DND-41 (cell line): Measurements from ENCODE around the gene CRTAC1.

Experiments used
- ATAC-seq: fragments of 200-7000 bp; cut with Tn5 transposase; 3 replicates; pipeline ENCODE4 v1.9.1; 2021; ENCODE audit warnings: low read depth; ENCODE audit not compliant: insufficient read depth
- DNase-seq: peaks from one replicate; pipeline ENCODE4 v3.0.0-alpha.2; 2020
- H2AFZ ChIP-seq: 2 replicates; pipeline ENCODE4 v1.6.0; 2012; ENCODE audit warnings: low read depth, low read length
- H3K27ac ChIP-seq: 2 replicates; pipeline ENCODE4 v1.5.1; 2012; ENCODE audit warnings: low read length, inconsistent platforms
- H3K27me3 ChIP-seq: fragments of 200-600 bp; sonication (generic); 2 replicates; pipeline ENCODE4 v1.6.0; 2012; ENCODE audit warnings: low read length, mild to moderate bottlenecking, inconsistent platforms; ENCODE audit not compliant: insufficient read depth, poor library complexity
- H3K36me3 ChIP-seq: 2 replicates; pipeline ENCODE4 v1.5.1; 2012; ENCODE audit warnings: low read length, inconsistent platforms; ENCODE audit not compliant: insufficient read depth
- H3K4me1 ChIP-seq: 2 replicates; pipeline ENCODE4 v1.5.1; 2012; ENCODE audit warnings: mild to moderate bottlenecking, low read length; ENCODE audit not compliant: insufficient read depth
- H3K4me2 ChIP-seq: 2 replicates; pipeline ENCODE4 v1.6.0; 2012; ENCODE audit warnings: mild to moderate bottlenecking, moderate library complexity, low read length, inconsistent platforms; ENCODE audit not compliant: insufficient read depth
- H3K4me3 ChIP-seq, 2 experiments: fragments of 200-600 bp in 1 of 2; shearing (Covaris generic) in 1 of 2; 2 replicates each; pipeline ENCODE4 v1.5.1; 2012 to 2016; ENCODE audit warnings: inconsistent platforms in 2 of 2, low read length in 2 of 2, mild to moderate bottlenecking in 2 of 2, low read depth in 1 of 2, moderate library complexity in 1 of 2
- H3K79me2 ChIP-seq: 2 replicates; pipeline ENCODE4 v1.6.0; 2012; ENCODE audit warnings: low read length, inconsistent platforms; ENCODE audit not compliant: insufficient read depth
- H3K9ac ChIP-seq: 2 replicates; pipeline ENCODE4 v1.6.0; 2012; ENCODE audit warnings: low read depth, mild to moderate bottlenecking, inconsistent platforms, low read length, moderate library complexity
- H3K9me3 ChIP-seq: 2 replicates; pipeline ENCODE4 v1.5.1; 2012; ENCODE audit warnings: low read length, moderate library complexity, mild to moderate bottlenecking, inconsistent platforms; ENCODE audit not compliant: insufficient read depth, severe bottlenecking
- H4K20me1 ChIP-seq: 2 replicates; pipeline ENCODE4 v1.6.0; 2012; ENCODE audit warnings: low read length; ENCODE audit not compliant: insufficient read depth
- EZH2 ChIP-seq: IDR thresholded peaks from 3 replicates; pipeline ENCODE4 v1.6.1; 2012; ENCODE audit warnings: borderline replicate concordance, low read depth, mild to moderate bottlenecking, moderate library complexity, low read length, inconsistent platforms; ENCODE audit not compliant: severe bottlenecking
- TF ChIP-seq, protein P1 (sequence below): IDR thresholded peaks from 2 replicates; pipeline ENCODE4 v1.5.1; 2012; ENCODE audit warnings: borderline replicate concordance, low read length, moderate library complexity, mild to moderate bottlenecking; ENCODE audit not compliant: poor library complexity, severe bottlenecking; ENCODE audit errors: extremely low read depth

CRTAC1 gene

DNA sequence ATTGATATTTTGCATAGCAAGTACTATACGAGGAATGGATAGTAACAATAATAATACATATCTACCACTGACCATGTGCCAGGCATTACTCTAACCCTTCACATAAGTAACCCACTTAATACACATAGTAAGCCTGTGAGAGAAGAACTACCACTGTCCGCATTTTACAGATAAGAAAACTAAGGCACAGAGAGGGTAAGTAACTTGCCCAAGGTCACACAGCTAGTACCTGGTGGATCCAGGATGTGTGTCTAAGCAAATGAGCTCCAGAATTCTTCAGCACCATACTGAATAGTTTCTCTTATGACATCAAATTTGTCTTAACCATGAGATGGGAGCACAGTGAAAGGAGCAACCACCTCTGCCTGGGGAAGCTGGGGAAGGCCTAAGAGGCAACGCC, 10.2 kb downstream of the CRTAC1 start:
- no peak overlapping the region for H3K27ac ChIP-seq
- no peak for DNase-seq
- no peaks in the 10 kb centered on the region for H3K79me2 ChIP-seq
- peaks cover 36% of the 10 kb centered on the region for H3K27me3 ChIP-seq
- no peaks in the 10 kb centered on the region for H3K4me1 ChIP-seq
- no peak overlapping the region for H3K4me2 ChIP-seq
- no peak overlapping the region for H3K9ac ChIP-seq
- TF ChIP-seq, protein P1, sequence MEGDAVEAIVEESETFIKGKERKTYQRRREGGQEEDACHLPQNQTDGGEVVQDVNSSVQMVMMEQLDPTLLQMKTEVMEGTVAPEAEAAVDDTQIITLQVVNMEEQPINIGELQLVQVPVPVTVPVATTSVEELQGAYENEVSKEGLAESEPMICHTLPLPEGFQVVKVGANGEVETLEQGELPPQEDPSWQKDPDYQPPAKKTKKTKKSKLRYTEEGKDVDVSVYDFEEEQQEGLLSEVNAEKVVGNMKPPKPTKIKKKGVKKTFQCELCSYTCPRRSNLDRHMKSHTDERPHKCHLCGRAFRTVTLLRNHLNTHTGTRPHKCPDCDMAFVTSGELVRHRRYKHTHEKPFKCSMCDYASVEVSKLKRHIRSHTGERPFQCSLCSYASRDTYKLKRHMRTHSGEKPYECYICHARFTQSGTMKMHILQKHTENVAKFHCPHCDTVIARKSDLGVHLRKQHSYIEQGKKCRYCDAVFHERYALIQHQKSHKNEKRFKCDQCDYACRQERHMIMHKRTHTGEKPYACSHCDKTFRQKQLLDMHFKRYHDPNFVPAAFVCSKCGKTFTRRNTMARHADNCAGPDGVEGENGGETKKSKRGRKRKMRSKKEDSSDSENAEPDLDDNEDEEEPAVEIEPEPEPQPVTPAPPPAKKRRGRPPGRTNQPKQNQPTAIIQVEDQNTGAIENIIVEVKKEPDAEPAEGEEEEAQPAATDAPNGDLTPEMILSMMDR: no peak
- TF ChIP-seq EZH2: no peak
- H2AFZ ChIP-seq: no peak overlapping the region
- no peak overlapping the region for H3K4me3 ChIP-seq
- H3K36me3 ChIP-seq: no peaks in the 10 kb centered on the region
- no peak for ATAC-seq
- H4K20me1 ChIP-seq: peaks cover 4% of the 10 kb centered on the region; the same call in 1 of the 2 replicates
- H3K9me3 ChIP-seq: no peaks in the 10 kb centered on the region

DNA sequence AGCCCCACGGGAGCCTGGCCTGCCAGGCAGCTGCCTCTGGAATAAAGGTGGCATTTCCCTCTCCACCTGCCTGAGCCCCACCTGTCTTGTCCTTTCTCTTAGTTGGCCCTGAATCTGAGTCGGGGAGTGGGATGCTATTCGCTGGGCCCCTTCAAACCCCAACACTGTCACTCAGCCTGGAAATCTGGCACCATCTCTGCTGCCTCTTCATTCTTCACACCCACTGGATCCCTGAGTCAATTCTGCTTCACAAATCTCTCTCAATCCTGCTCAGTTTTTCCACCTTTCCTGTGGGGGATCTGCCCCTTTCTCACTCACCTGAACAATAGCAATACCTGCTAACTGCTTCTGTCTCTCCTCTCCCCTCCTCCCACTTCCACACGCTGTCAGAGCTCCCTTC, 10.6 kb downstream of the CRTAC1 start:
- H3K27me3 ChIP-seq: peaks cover 31% of the 10 kb centered on the region
- H3K4me2 ChIP-seq: no peak overlapping the region
- H2AFZ ChIP-seq: no peak overlapping the region
- TF ChIP-seq, protein P1: no peak
- ATAC-seq: no peak
- H3K79me2 ChIP-seq: no peaks in the 10 kb centered on the region
- no peaks in the 10 kb centered on the region for H3K9me3 ChIP-seq
- H3K9ac ChIP-seq: no peak overlapping the region
- H3K36me3 ChIP-seq: no peaks in the 10 kb centered on the region
- no peak for DNase-seq
- no peak overlapping the region for H3K4me3 ChIP-seq
- H3K4me1 ChIP-seq: no peaks in the 10 kb centered on the region
- H3K27ac ChIP-seq: no peak overlapping the region
- H4K20me1 ChIP-seq: peaks cover 4% of the 10 kb centered on the region; the same call in 1 of the 2 replicates

DNA sequence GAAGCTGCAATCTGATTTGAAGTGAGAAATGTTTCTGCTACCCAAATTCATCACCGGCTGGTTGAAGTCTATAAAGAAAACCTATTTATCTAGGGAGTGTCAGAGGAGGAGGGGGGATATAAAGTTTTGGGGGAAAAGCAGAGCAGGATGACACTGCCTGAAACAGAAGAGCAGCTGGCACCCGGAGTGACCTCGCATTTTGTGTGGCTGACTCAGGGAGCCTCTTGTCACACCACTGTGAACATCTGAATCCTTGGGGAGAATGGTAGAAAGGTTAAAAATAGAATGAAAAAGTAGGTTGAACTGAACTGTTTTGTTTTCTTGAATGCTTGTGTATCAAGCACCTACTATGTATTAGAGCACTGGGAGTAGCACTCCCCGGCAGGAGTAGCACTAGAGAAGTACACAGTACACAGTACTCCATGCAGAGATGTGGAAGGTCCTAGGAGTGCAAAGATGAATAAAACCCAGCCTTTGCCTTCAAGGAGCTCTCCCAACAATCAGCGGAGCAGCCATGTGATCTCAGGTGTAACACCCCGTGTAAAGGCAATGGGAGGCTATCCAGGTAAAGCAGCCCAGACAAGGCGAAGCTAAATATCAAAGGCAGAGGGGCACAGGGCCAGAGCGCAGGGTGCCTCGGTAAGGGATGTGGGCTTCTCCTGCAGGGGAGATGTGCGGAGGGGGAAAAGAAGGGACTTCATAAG, 13.5 kb downstream of the CRTAC1 start:
- Histone ChIP-seq H3K27ac (no peak overlapping the region), H3K4me3 (no peak overlapping the region), H3K79me2 (no peaks in the 10 kb centered on the region), H2AFZ (no peak overlapping the region), H3K4me1 (no peaks in the 10 kb centered on the region), H3K9me3 (no peaks in the 10 kb centered on the region), H4K20me1 (peaks cover 4% of the 10 kb centered on the region; the same call in 1 of the 2 replicates), H3K4me2 (no peak overlapping the region), H3K27me3 (peaks cover 24% of the 10 kb centered on the region), H3K36me3 (no peaks in the 10 kb centered on the region), H3K9ac (no peak overlapping the region)
- DNase-seq: no peak
- no peak for ATAC-seq
- no peak for TF ChIP-seq EZH2
- TF ChIP-seq, protein P1: no peak

DNA sequence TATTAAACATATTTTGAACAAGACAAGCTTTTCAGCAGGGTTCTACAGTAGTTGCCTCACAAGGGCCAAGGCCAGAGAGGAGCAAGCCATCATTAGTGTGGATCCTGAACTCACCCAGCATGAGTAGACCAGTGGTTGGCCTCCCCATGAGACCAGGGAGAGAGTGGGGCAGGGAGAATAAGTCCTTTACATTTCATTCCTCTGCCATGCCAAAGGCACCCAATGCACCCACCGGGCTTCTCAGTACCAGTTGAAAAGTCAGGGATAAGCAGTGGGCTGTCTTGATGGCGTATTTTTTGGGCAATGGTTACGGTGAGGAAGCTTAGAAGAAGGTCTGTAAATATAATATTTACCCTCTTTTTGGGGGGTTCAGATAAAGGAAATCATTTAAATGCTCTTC, 16.6 kb downstream of the CRTAC1 start:
- no peak for DNase-seq
- no peak overlapping the region for H3K4me2 ChIP-seq
- H3K36me3 ChIP-seq: no peaks in the 10 kb centered on the region
- ATAC-seq: no peak
- peaks cover 1% of the 10 kb centered on the region; the same call in 1 of the 2 replicates for H4K20me1 ChIP-seq
- no peaks in the 10 kb centered on the region for H3K9me3 ChIP-seq
- H3K27ac ChIP-seq: no peak overlapping the region
- no peak overlapping the region for H3K4me3 ChIP-seq
- H3K9ac ChIP-seq: no peak overlapping the region
- peaks cover 7% of the 10 kb centered on the region for H3K27me3 ChIP-seq
- no peak for TF ChIP-seq EZH2
- TF ChIP-seq, protein P1: no peak
- H3K79me2 ChIP-seq: no peaks in the 10 kb centered on the region
- H2AFZ ChIP-seq: no peak overlapping the region
- H3K4me1 ChIP-seq: no peaks in the 10 kb centered on the region
